Cerebellar nuclear complex (tissue), 1 donor: Measurements from ENCODE around the gene EPM2A.

Experiments
- DNase-seq, 2 experiments: peaks; one replicate each; lab custom pipeline; 2025; lab: John Stamatoyannopoulos, UW

The EPM2A gene

GRCh38 chr6:145670311-145670710, 65.0 kb downstream of the EPM2A start:
- no peak for DNase-seq

DNA sequence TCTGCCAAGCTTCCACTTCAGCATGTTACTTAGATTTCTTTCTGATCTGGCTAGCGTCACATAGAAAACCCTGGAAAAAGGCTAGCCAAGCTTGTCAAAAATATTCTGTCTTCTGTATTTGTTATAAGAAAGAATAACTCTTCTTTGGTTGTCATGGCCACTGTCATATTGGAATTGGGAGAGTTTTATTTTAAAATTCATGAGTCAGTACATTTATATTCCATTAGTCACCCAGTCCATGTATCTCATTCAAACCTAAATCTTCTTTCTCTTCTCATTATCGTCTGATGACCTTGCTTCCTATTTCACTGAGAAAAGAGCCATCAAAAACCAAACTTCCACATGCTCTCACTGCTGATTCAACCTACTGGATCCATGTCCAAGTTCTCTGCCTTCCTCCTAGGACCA, 65.7 kb downstream of the EPM2A start:
- DNase-seq: no peak

DNA sequence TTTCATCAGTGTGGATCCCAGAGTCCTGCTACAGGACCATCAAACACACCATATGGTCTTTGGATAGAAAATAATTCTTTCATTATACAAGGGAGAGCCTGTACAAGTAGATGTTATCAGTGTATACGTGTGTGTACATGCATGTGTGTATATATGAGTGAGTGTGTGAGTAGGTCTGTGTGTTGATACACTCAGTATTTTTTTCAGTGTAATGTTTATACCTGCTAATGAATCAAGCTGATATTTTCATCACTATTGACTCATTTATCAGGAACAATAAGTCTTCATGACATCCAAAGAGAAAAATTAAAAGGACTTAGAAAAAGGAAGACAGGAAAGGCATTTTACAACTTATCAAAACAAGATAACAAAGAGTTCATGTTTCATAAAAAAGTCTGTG, 66.5 kb downstream of the EPM2A start:
- no peak for DNase-seq

DNA sequence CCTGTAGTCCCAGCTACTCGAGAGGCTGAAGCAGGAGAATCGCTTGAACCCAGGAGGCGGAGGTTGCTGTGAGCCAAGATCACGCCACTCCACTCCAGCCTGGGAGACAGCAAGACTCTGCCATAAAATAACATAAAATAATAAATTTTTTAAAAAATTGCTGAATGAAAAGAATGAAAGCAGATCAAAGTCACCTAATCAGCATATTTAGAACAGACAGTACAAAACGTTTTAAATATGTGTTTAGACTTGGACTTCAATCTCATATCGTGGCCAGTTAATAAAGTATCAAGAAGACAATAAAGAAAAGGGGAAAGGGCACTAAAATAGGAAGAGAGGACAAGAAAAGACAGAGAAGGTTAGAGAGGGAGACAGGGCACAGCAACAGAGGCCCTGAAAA, 74.6 kb downstream of the EPM2A start:
- DNase-seq: no peak

DNA sequence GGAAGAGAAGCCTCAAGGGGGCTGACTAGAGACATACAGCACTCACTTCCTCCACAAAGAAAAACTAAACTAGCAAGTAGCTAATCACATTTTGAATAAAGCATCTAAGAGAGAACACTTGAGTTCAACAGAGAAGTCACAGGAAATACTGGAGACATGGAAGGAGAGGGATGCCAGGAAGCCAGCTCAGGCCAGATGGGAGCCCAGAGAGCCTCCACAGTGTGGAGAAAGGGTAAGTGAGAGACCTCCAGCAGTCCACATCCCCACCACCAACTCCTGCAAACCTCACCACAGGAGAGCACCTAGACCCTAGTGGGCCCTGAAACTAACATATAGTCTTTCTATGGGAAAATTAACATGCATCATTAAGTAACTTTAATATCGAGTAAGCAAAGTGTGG, 79.2 kb downstream of the EPM2A start:
- DNase-seq: no peak

DNA sequence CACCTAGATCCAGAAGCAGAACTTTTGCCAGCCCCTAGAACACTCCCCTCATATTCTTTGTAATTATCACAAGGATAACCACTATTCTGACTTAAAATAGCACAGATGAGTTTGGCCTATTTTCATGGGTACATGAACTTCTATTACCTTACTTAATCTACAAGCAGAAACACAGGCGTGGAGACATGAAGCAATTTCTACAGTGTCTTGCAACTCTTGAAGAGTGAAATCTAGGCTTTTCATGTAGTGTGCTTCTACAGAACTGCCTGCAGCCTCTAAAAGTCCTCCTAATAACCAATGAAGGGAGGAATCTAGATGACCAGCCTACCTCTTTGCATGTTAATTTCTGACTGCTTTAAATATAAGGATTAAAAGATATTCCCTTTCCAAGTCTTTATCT, 82.7 kb downstream of the EPM2A start:
- DNase-seq: no peak

DNA sequence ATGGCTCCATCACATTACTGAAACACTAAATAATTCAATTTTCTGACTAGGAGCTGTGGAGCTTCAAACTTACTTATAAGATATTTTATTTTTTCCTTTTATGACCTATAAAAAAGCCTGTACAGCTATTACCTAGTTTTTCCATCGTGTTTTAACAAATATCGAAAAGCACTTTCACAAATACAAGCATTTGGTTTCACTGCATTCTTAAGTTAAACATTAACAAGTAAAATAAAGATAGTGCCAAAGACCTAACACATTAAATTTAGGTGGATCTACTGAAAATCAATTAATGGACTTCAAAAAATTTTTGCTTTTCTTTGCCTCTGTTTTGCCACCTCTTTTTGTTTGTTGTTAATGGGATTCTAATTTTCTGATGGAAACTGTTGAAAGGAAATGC, 83.3 kb downstream of the EPM2A start:
- no peak for DNase-seq

DNA sequence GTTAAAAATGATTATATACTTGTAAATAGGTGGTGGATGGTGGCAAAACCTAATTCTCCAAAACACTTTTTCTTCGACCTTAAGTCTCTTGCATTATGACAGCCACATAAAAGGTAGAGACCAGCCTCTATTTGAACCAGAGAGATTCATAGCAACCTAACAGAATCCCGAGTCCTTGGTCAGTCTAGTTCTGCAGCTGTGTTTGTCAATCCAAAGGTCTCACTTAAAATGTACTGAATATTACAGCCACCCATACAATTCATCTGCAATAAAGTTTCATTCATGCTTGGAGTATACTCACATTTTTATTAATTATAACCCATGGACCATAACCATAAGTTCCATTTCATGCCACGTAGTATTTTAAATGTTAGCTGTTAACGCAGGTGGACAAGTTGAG, 87.2 kb downstream of the EPM2A start:
- DNase-seq: no peak

GRCh38 chr6:145647602-145648001, 87.7 kb downstream of the EPM2A start:
- no peak for DNase-seq

DNA sequence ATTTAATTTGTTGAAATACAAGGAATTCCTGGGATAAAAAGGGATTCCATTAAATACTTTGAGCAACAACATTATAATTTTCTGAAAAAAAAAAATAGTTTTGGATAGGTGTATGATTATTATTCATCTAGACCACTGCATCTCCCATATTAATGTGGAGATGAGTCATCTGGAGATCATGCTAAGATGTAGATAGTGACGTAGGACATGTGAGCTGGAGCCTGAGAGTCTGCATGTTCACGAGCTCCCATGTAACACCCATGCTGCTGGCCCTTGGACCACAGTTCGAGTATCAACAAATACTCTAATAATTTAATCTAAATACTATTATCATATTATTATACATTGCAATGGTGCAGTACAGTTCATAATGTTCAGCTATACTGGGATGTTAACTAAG, 91.6 kb downstream of the EPM2A start:
- no peak for DNase-seq

DNA sequence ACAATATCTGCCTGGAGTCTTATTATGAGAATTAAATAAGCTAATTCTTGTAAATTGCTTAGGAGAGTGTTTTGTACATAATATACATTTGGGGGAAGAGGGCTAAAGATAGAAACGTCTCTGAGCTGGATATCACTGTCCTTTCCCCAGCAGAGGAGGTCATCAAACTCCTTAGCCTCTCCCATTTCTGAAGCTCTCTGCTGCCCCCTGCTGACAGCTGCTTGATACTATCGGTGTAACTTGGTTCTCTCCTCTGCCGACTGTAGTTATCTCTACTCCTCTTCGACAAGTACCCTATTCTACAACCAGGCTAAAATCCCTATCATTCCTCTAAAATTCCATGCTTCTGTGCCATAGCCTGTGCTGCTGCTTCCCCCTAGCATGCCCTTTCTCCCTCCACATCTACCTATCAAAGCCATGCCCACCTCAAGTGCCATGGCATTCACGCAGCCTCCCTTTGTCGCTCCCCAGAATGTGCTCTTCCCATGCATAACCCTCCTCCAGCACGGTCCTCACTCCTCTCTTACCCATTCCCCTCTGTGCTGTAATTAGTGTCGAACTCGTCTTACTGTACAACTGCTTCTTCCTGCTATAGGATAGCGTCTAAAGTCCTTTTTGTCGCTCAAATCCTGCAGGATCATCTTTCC, 101.2 kb downstream of the EPM2A start:
- no peak for DNase-seq

- DNase-seq: no peak
These were observed 102.3 kb downstream of the EPM2A start for GRCh38 chr6:145632971-145633370.

GRCh38 chr6:145631374-145631773, 103.9 kb downstream of the EPM2A start:
- DNase-seq: no peak

DNA sequence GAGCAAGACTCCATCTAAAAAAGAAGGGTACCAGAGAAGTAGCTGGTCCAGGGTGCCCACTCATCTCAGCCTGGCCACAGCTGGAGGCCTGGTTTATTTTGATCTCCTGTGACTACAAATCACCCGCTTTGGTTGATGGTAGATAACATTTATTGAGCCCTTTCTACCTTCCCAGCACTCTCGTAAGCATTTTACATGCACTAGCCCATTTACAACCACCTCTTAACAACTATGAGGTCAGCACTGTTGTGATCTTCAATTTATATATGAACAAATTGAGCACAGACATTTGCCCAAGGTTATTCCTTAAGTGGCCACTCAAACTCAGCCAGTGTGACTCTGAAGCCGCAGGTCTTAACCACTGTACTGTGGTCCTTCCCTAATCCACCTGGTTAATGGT, 104.7 kb downstream of the EPM2A start:
- no peak for DNase-seq

DNA sequence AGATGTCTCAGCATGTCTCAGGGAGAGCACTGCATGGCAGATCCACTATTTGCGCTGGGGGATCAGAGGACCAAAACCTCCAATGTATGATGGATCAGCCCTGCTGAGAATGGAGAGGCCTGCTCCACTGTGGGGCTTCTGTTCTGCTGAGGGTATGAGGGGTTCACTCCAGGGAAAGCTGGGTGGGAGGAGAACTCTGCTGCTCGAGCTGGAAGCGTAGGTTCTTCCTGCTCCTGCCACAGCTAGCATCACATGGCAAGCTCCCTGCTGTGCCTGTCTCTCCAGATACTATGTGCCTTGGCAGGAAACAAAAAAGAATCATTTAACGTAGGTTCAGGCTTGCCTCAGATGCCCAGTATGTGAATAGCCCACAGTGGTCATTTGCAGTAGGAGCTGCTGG, 105.8 kb downstream of the EPM2A start:
- DNase-seq: no peak

DNA sequence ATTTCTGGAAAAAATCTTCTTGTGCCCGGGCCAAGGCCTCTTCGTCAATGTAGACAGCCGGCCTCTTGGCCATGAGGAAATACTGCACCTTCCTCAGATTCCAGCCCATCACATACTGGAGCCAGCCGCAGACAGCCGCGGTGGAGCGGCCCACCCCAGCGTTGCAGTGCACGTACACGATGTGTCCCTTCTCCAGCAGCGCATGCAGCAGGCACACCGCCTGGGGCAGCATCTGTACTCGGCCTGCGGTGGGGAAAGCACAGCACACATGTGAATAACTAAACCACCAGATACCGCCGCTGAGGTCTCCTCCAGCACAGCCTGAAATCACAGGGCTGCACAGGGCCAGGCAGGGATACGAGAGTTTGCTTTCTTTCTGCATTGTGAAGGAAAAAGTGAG, 107.9 kb downstream of the EPM2A start:
- DNase-seq: no peak

DNA sequence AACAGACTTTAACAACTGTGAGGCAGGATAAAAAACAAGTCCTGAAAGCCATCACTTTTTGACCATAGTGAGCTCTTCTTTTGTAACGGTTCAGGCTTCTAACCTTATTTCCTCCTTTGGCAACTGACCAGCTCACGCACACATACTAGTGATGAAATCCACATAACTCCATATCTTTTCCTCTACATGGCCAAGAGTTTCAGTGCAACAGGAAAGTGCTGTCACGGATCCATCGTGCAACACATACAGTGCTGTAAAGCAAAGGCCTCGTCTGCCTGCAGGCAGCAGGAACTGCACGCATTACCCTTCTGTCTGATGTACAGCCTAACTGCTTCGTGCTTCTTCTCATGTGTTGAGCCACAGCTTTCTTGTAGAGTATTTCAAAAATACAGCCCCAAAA, 108.5 kb downstream of the EPM2A start:
- DNase-seq: no peak

DNA sequence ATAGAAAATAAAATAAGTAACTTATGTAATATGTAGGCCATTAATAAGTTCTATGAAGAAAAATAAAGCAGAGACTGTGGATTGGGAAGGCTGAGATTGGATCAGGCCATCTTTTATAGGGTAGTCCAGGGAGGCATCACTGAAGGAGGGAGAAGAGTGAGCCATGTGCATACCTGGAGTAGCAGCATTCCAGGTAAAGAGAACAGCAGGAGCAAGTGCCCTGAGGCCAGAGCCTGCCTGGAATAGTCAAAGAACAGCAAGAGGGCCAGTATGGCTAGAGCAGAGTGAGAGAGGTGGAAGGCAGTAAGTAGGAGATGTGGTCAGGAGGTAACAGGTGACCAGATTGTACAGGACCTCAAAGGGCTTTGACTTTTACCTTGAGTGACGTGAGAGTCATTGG, 112.1 kb downstream of the EPM2A start:
- DNase-seq: no peak

- no peak for DNase-seq
These were observed 113.5 kb downstream of the EPM2A start for GRCh38 chr6:145621776-145622175.

GRCh38 chr6:145620088-145620487, 115.2 kb downstream of the EPM2A start:
- DNase-seq: no peak

GRCh38 chr6:145609521-145609920, 125.8 kb downstream of the EPM2A start:
- DNase-seq: no peak

- DNase-seq: no peak
These were observed 126.5 kb downstream of the EPM2A start for GRCh38 chr6:145608850-145609249.

GRCh38 chr6:145603991-145604390, 131.3 kb downstream of the EPM2A start:
- no peak for DNase-seq

DNA sequence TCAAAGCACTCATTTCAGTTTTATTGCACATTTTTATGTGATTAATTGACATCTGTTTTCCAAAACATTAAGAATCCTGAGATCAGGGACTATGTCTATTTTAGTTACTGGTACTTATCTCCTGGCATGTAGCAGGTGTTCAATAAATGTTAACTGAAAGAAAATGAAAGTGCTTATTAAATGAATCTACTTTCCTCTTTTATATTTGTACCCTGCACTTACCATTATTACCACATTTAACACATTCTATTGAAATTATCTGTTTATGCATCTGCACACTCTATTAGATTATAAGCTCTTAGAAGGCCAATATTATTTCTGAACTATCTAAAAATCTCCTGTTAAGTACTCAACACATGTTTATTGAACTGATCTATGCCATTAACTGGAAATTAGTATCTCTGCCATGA, 131.9 kb downstream of the EPM2A start:
- DNase-seq: no peak
